ENCODE measurements around the gene TSHZ2.
A peak's percentile ranks its signal among the peaks of the same experiment; 100 is the strongest.
"Not testable (repeated sequence)": the region's sequence is repeated elsewhere in the genome, so short reads cannot be mapped to it uniquely, and the experiment has no call there.

Gene TSHZ2

GRCh38 chr20:53510704-53511103 lies 538.5 kb downstream of the TSHZ2 start:
- no peak for DNase-seq (ENCODE audit: low read depth)

GRCh38 chr20:53512076-53512475 lies 539.9 kb downstream of the TSHZ2 start:
- no peak for DNase-seq (ENCODE audit: low read depth)

- DNase-seq (ENCODE audit: low read depth) = no peak
Observed at GRCh38 chr20:53513168-53513488, 541.0 kb downstream of the TSHZ2 start.

- no peak for DNase-seq (ENCODE audit: low read depth)
Observed at GRCh38 chr20:53513489-53514298, 541.5 kb downstream of the TSHZ2 start.

- DNase-seq (ENCODE audit: low read depth) = no peak
Observed at GRCh38 chr20:53515749-53516148, 543.6 kb downstream of the TSHZ2 start.

- DNase-seq (ENCODE audit: low read depth) = no peak
Observed at GRCh38 chr20:53517146-53517545, 545.0 kb downstream of the TSHZ2 start.

- peak; percentile 49 for DNase-seq (ENCODE audit: low read depth)
Observed at GRCh38 chr20:53521421-53521820, 549.3 kb downstream of the TSHZ2 start.

- no peak for DNase-seq (ENCODE audit: low read depth)
Observed at GRCh38 chr20:53522026-53522425, 549.9 kb downstream of the TSHZ2 start.

- DNase-seq (ENCODE audit: low read depth) = no peak
Observed at GRCh38 chr20:53522696-53523095, 550.5 kb downstream of the TSHZ2 start.

- DNase-seq (ENCODE audit: low read depth) = not testable (repeated sequence)
Observed at GRCh38 chr20:53523615-53524014, 551.5 kb downstream of the TSHZ2 start.

GRCh38 chr20:53524589-53525312 lies 552.6 kb downstream of the TSHZ2 start:
- no peak for DNase-seq (ENCODE audit: low read depth)

- DNase-seq (ENCODE audit: low read depth) = no peak
Observed at GRCh38 chr20:53527196-53527595, 555.0 kb downstream of the TSHZ2 start.

GRCh38 chr20:53529658-53530057 lies 557.5 kb downstream of the TSHZ2 start:
- DNase-seq (ENCODE audit: low read depth) = no peak

- DNase-seq (ENCODE audit: low read depth) = no peak
Observed at GRCh38 chr20:53530440-53530839, 558.3 kb downstream of the TSHZ2 start.

- DNase-seq (ENCODE audit: low read depth) = not testable (repeated sequence)
Observed at GRCh38 chr20:53532654-53533312, 560.6 kb downstream of the TSHZ2 start.

- no peak for DNase-seq (ENCODE audit: low read depth)
Observed at GRCh38 chr20:53533500-53533899, 561.3 kb downstream of the TSHZ2 start.

- no peak for DNase-seq (ENCODE audit: low read depth)
Observed at GRCh38 chr20:53534037-53534436, 561.9 kb downstream of the TSHZ2 start.

GRCh38 chr20:53535878-53536277 lies 563.7 kb downstream of the TSHZ2 start:
- DNase-seq (ENCODE audit: low read depth) = no peak

GRCh38 chr20:53536382-53536781 lies 564.2 kb downstream of the TSHZ2 start:
- DNase-seq (ENCODE audit: low read depth) = not testable (repeated sequence)

GRCh38 chr20:53539516-53539915 lies 567.4 kb downstream of the TSHZ2 start:
- no peak for DNase-seq (ENCODE audit: low read depth)
